Measurements from ENCODE around the gene IDH3A.

Gene IDH3A

GRCh38 chr15:78204351-78205309 lies 55.5 kb downstream of the IDH3A start:
- no peak for DNase-seq

- no peak for DNase-seq
Observed at GRCh38 chr15:78205337-78205736, 56.2 kb downstream of the IDH3A start.

- no peak for DNase-seq
Observed at GRCh38 chr15:78205856-78206255, 56.7 kb downstream of the IDH3A start.

GRCh38 chr15:78206326-78207109 lies 57.4 kb downstream of the IDH3A start:
- no peak for DNase-seq

- no peak for DNase-seq
Observed at GRCh38 chr15:78207110-78207458, 57.9 kb downstream of the IDH3A start.

GRCh38 chr15:78207641-78208340 lies 58.6 kb downstream of the IDH3A start:
- DNase-seq: no peak

- DNase-seq: no peak
Observed at GRCh38 chr15:78208341-78208844, 59.2 kb downstream of the IDH3A start.

GRCh38 chr15:78208887-78209645 lies 59.9 kb downstream of the IDH3A start:
- DNase-seq: no peak

GRCh38 chr15:78209646-78210348 lies 60.6 kb downstream of the IDH3A start:
- no peak for DNase-seq

GRCh38 chr15:78210349-78210717 lies 61.2 kb downstream of the IDH3A start:
- no peak for DNase-seq

GRCh38 chr15:78211189-78211921 lies 62.2 kb downstream of the IDH3A start:
- no peak for DNase-seq

- DNase-seq: no peak
Observed at GRCh38 chr15:78212008-78212407, 62.8 kb downstream of the IDH3A start.

- no peak for DNase-seq
Observed at GRCh38 chr15:78212546-78213424, 63.6 kb downstream of the IDH3A start.

- DNase-seq: no peak
Observed at GRCh38 chr15:78213425-78213750, 64.2 kb downstream of the IDH3A start.

- DNase-seq: no peak
Observed at GRCh38 chr15:78213956-78214355, 64.8 kb downstream of the IDH3A start.

- DNase-seq: no peak
Observed at GRCh38 chr15:78216276-78217104, 67.3 kb downstream of the IDH3A start.

GRCh38 chr15:78220713-78221112 lies 71.6 kb downstream of the IDH3A start:
- no peak for DNase-seq
